Effector CD8-positive, alpha-beta T cell (primary cell): ENCODE results near the gene PLAGL2.

Experiments
- DNase-seq: peaks from one replicate; lab custom pipeline; 2025; lab: John Stamatoyannopoulos, UW

PLAGL2 gene

GRCh38 chr20:32152421-32153155 is 55.0 kb downstream of the PLAGL2 start:
- no peak for DNase-seq

GRCh38 chr20:32150291-32150848 is 57.2 kb downstream of the PLAGL2 start:
- no peak for DNase-seq

GRCh38 chr20:32149566-32150170 is 57.9 kb downstream of the PLAGL2 start:
- DNase-seq: no peak

GRCh38 chr20:32144898-32145662 is 62.5 kb downstream of the PLAGL2 start:
- DNase-seq: no peak

- no peak for DNase-seq
Observed at GRCh38 chr20:32142991-32143390, 64.6 kb downstream of the PLAGL2 start.
